GM18508 (cell line): Measurements from ENCODE around the gene ELAVL3.
"Not testable (repeated sequence)": the region's sequence is repeated elsewhere in the genome, so short reads cannot be mapped to it uniquely, and the experiment has no call there.

Experiments
- ATAC-seq: cut with Tn5 transposase; IDR thresholded peaks from one replicate; pipeline ENCODE4 v1.9.1; 2021; ENCODE audit warnings: moderate number of reproducible peaks; ENCODE audit not compliant: insufficient read depth, unreplicated experiment

ELAVL3 gene

GRCh38 chr19:11445141-11445540 is 35.7 kb downstream of the ELAVL3 start:
- no peak for ATAC-seq

GRCh38 chr19:11444059-11444458 is 36.8 kb downstream of the ELAVL3 start:
- no peak for ATAC-seq

GRCh38 chr19:11437955-11438354 is 42.9 kb downstream of the ELAVL3 start:
- ATAC-seq, result no peak

- ATAC-seq, result no peak
These were observed 45.0 kb downstream of the ELAVL3 start for GRCh38 chr19:11435833-11436313.

GRCh38 chr19:11435057-11435832 is 45.6 kb downstream of the ELAVL3 start, which contains the start of the genes ODAD3 and PRKCSH:
ODAD3 (minus strand) TSS chr19:11435121; CDS start chr19:11435016, 105 bp downstream.
PRKCSH (plus strand) TSS chr19:11435635; CDS start chr19:11436118, 483 bp downstream.
- peak; percentile 75 for ATAC-seq

GRCh38 chr19:11434703-11435056 is 46.2 kb downstream of the ELAVL3 start:
- no peak for ATAC-seq

GRCh38 chr19:11433526-11433925 is 47.3 kb downstream of the ELAVL3 start:
- not testable (repeated sequence) for ATAC-seq

- ATAC-seq, result no peak
These were observed 54.2 kb downstream of the ELAVL3 start for GRCh38 chr19:11426656-11427055.

- no peak for ATAC-seq
These were observed 55.0 kb downstream of the ELAVL3 start for GRCh38 chr19:11425719-11426457.

GRCh38 chr19:11423791-11424181 is 57.1 kb downstream of the ELAVL3 start:
- ATAC-seq, result no peak

- ATAC-seq, result no peak
These were observed 57.6 kb downstream of the ELAVL3 start for GRCh38 chr19:11423164-11423790.

GRCh38 chr19:11422163-11423065 is 58.4 kb downstream of the ELAVL3 start:
- no peak for ATAC-seq

GRCh38 chr19:11421371-11422098 is 59.3 kb downstream of the ELAVL3 start:
- ATAC-seq, result no peak

GRCh38 chr19:11420429-11421370 is 60.1 kb downstream of the ELAVL3 start:
- no peak for ATAC-seq

- ATAC-seq, result no peak
These were observed 62.0 kb downstream of the ELAVL3 start, which contains the start of gene RGL3 for GRCh38 chr19:11418549-11419506. RGL3 (minus strand) TSS chr19:11419314; CDS start chr19:11419278, 36 bp downstream.

- ATAC-seq, result no peak
These were observed 62.7 kb downstream of the ELAVL3 start for GRCh38 chr19:11418094-11418548.
